OCI-LY3 (cell line): Measurements from ENCODE around the gene FNIP2.

Source experiments
- H2AFZ ChIP-seq: fragments of 200-600, 300-600 bp; shearing (Covaris generic); 2 replicates; pipeline ENCODE4 v1.6.0; 2014; ENCODE audit warnings: antibody characterized with exemption, low read depth, low read length
- H3K27ac ChIP-seq: fragments of 200-600, 300-600 bp; sonication (generic); 2 replicates; pipeline ENCODE4 v1.5.1; 2014; ENCODE audit warnings: mild to moderate bottlenecking, low read length, moderate library complexity, mixed read lengths
- H3K27me3 ChIP-seq: fragments of 200-600, 300-600 bp; sonication (generic); 2 replicates; pipeline ENCODE4 v1.6.1; 2014; ENCODE audit warnings: low read depth, low read length, mixed read lengths
- H3K36me3 ChIP-seq: fragments of 200-600, 300-600 bp; sonication (generic); replicated peaks from 2 replicates; pipeline ENCODE3; 2014; ENCODE audit warnings: low read depth, low read length, mixed read lengths
- H3K4me1 ChIP-seq: fragments of 300-600, 200-600 bp; sonication (generic); 2 replicates; pipeline ENCODE4 v1.6.1; 2014; ENCODE audit warnings: low read length, mixed read lengths
- H3K4me2 ChIP-seq: fragments of 200-600, 300-600 bp; sonication (generic); 2 replicates; pipeline ENCODE4 v1.6.1; 2014; ENCODE audit warnings: low read length, mixed read lengths
- H3K4me3 ChIP-seq: fragments of 300-600, 200-600 bp; sonication (generic); 2 replicates; pipeline ENCODE4 v1.5.1; 2014; ENCODE audit warnings: antibody characterized with exemption, mild to moderate bottlenecking, low read length, moderate library complexity
- H3K79me2 ChIP-seq: fragments of 300-600, 200-600 bp; shearing (Covaris generic); 2 replicates; pipeline ENCODE4 v1.6.1; 2014; ENCODE audit warnings: mild to moderate bottlenecking, low read length, mixed read lengths
- H3K9ac ChIP-seq: fragments of 300-600, 200-600 bp; shearing (Covaris generic); 2 replicates; pipeline ENCODE4 v1.6.0; 2014; ENCODE audit warnings: mild to moderate bottlenecking, low read length, moderate library complexity
- H3K9me3 ChIP-seq: fragments of 200-600, 300-600 bp; shearing (Covaris generic); 2 replicates; pipeline ENCODE4 v1.6.1; 2014; ENCODE audit warnings: low read length, mixed read lengths; ENCODE audit not compliant: insufficient read depth
- H4K20me1 ChIP-seq: fragments of 200-600, 300-600 bp; sonication (generic); 2 replicates; pipeline ENCODE4 v1.6.1; 2016; ENCODE audit warnings: low read length, mixed read lengths; ENCODE audit not compliant: insufficient read depth
- CTCF ChIP-seq: fragments of 200-600, 300-600 bp; sonication (generic); IDR thresholded peaks from 2 replicates; pipeline ENCODE4 v1.5.1; 2014; ENCODE audit warnings: antibody characterized with exemption, low read length, low read depth
- EZH2phosphoT487 ChIP-seq: fragments of 200-600 bp; shearing (Covaris generic); IDR thresholded peaks from 2 replicates; pipeline ENCODE4 v1.6.1; 2018; ENCODE audit warnings: antibody characterized with exemption, mixed run types, low read depth

Gene FNIP2

GRCh38 chr4:158856852-158857251 lies 88.0 kb downstream of the FNIP2 start:
- Histone ChIP-seq H3K4me2 (no peak overlapping the region), H3K36me3 (no peaks in the 10 kb centered on the region), H3K27ac (no peak overlapping the region), H3K4me1 (0 out of 2 replicates have a peak, but pooled peaks cover 3% of the 10 kb centered on the region), H3K4me3 (no peak overlapping the region), H3K27me3 (peaks cover 82% of the 10 kb centered on the region), H3K9ac (no peak overlapping the region), H3K9me3 (no peaks in the 10 kb centered on the region), H2AFZ (no peak overlapping the region), H3K79me2 (no peaks in the 10 kb centered on the region), H4K20me1 (no peaks in the 10 kb centered on the region)
- TF ChIP-seq CTCF (peak; percentile 89), EZH2phosphoT487 (no peak)

- no peak overlapping the region for H3K9ac ChIP-seq
- H3K27me3 ChIP-seq: peaks cover 84% of the 10 kb centered on the region
- no peak overlapping the region for H2AFZ ChIP-seq
- no peaks in the 10 kb centered on the region for H3K79me2 ChIP-seq
- no peaks in the 10 kb centered on the region for H4K20me1 ChIP-seq
- no peaks in the 10 kb centered on the region for H3K9me3 ChIP-seq
- TF ChIP-seq EZH2phosphoT487: no peak
- TF ChIP-seq CTCF: no peak
- no peak overlapping the region for H3K27ac ChIP-seq
- H3K4me3 ChIP-seq: no peak overlapping the region
- 0 out of 2 replicates have a peak overlapping the region, but pooled peaks have one; percentile 2 for H3K4me2 ChIP-seq
- 0 out of 2 replicates have a peak, but pooled peaks cover 3% of the 10 kb centered on the region for H3K4me1 ChIP-seq
- H3K36me3 ChIP-seq: no peaks in the 10 kb centered on the region
These were observed 89.1 kb downstream of the FNIP2 start for GRCh38 chr4:158857951-158858350.

- Histone ChIP-seq H3K4me2 (no peak overlapping the region), H3K27ac (no peak overlapping the region), H2AFZ (no peak overlapping the region), H3K79me2 (no peaks in the 10 kb centered on the region), H3K36me3 (no peaks in the 10 kb centered on the region), H3K4me3 (no peak overlapping the region), H3K9me3 (no peaks in the 10 kb centered on the region), H3K9ac (no peak overlapping the region), H3K27me3 (peaks cover 90% of the 10 kb centered on the region), H4K20me1 (no peaks in the 10 kb centered on the region), H3K4me1 (0 out of 2 replicates have a peak, but pooled peaks cover 3% of the 10 kb centered on the region)
- TF ChIP-seq EZH2phosphoT487 (no peak; the same call in 1 of the 2 replicates), CTCF (no peak)
These were observed 89.8 kb downstream of the FNIP2 start for GRCh38 chr4:158858410-158859199.

GRCh38 chr4:158859661-158860060 lies 90.8 kb downstream of the FNIP2 start:
- Histone ChIP-seq H3K9me3 (no peaks in the 10 kb centered on the region), H3K4me3 (no peak overlapping the region), H3K36me3 (no peaks in the 10 kb centered on the region), H3K27ac (no peak overlapping the region), H3K27me3 (peaks cover 90% of the 10 kb centered on the region), H2AFZ (no peak overlapping the region), H4K20me1 (no peaks in the 10 kb centered on the region), H3K4me2 (no peak overlapping the region), H3K9ac (no peak overlapping the region), H3K4me1 (0 out of 2 replicates have a peak, but pooled peaks cover 3% of the 10 kb centered on the region), H3K79me2 (no peaks in the 10 kb centered on the region)
- no peak for TF ChIP-seq EZH2phosphoT487
